Fibroblast of skin of scalp (primary cell): ENCODE data around the gene AUTS2.
"Not testable (repeated sequence)": the region's sequence is repeated elsewhere in the genome, so short reads cannot be mapped to it uniquely, and the experiment has no call there.

Experiments
- DNase-seq: peaks from one replicate; pipeline ENCODE4 v3.0.0-alpha.2; 2013

AUTS2 gene

GRCh38 chr7:70797109-70797514 is 1198.8 kb downstream of the AUTS2 start:
- peak; percentile 14 for DNase-seq

- no peak for DNase-seq
Observed at GRCh38 chr7:70799841-70800405, 1201.6 kb downstream of the AUTS2 start.

GRCh38 chr7:70805360-70805759 is 1207.1 kb downstream of the AUTS2 start:
- no peak for DNase-seq

GRCh38 chr7:70807650-70808049 is 1209.4 kb downstream of the AUTS2 start:
- DNase-seq, result no peak

GRCh38 chr7:70808876-70809275 is 1210.6 kb downstream of the AUTS2 start:
- no peak for DNase-seq

GRCh38 chr7:70810558-70811139 is 1212.4 kb downstream of the AUTS2 start:
- DNase-seq, result no peak

- DNase-seq, result peak; percentile 12
Observed at GRCh38 chr7:70812511-70812910, 1214.2 kb downstream of the AUTS2 start.

- not testable (repeated sequence) for DNase-seq
Observed at GRCh38 chr7:70822490-70822889, 1224.2 kb downstream of the AUTS2 start.

- DNase-seq, result peak; percentile 60
Observed at GRCh38 chr7:70829221-70830059, 1231.2 kb downstream of the AUTS2 start.

- no peak for DNase-seq
Observed at GRCh38 chr7:70830060-70830395, 1231.8 kb downstream of the AUTS2 start.

GRCh38 chr7:70830426-70830825 is 1232.2 kb downstream of the AUTS2 start:
- DNase-seq, result no peak

- peak; percentile 92 for DNase-seq
Observed at GRCh38 chr7:70833726-70834125, 1235.5 kb downstream of the AUTS2 start.

- no peak for DNase-seq
Observed at GRCh38 chr7:70834424-70834823, 1236.1 kb downstream of the AUTS2 start.

- no peak for DNase-seq
Observed at GRCh38 chr7:70835658-70836057, 1237.4 kb downstream of the AUTS2 start.

GRCh38 chr7:70836279-70836678 is 1238.0 kb downstream of the AUTS2 start:
- DNase-seq, result no peak

- no peak for DNase-seq
Observed at GRCh38 chr7:70836946-70837345, 1238.7 kb downstream of the AUTS2 start.

- DNase-seq, result no peak
Observed at GRCh38 chr7:70837589-70837988, 1239.3 kb downstream of the AUTS2 start.

GRCh38 chr7:70838292-70838907 is 1240.1 kb downstream of the AUTS2 start:
- DNase-seq, result no peak
